ENCODE measurements around the gene CNKSR2.

Gene CNKSR2

GRCh38 chrX:21620234-21620633 lies 246.0 kb downstream of the CNKSR2 start:
- DNase-seq, result no peak

GRCh38 chrX:21623778-21624501 lies 249.7 kb downstream of the CNKSR2 start:
- DNase-seq, result no peak

GRCh38 chrX:21632027-21632426 lies 257.8 kb downstream of the CNKSR2 start:
- DNase-seq, result no peak

- no peak for DNase-seq
Observed at GRCh38 chrX:21638311-21638710, 264.1 kb downstream of the CNKSR2 start.

- DNase-seq, result no peak
Observed at GRCh38 chrX:21639775-21640174, 265.6 kb downstream of the CNKSR2 start.

GRCh38 chrX:21645431-21645830 lies 271.2 kb downstream of the CNKSR2 start:
- no peak for DNase-seq

GRCh38 chrX:21645886-21646285 lies 271.7 kb downstream of the CNKSR2 start:
- no peak for DNase-seq

DNA sequence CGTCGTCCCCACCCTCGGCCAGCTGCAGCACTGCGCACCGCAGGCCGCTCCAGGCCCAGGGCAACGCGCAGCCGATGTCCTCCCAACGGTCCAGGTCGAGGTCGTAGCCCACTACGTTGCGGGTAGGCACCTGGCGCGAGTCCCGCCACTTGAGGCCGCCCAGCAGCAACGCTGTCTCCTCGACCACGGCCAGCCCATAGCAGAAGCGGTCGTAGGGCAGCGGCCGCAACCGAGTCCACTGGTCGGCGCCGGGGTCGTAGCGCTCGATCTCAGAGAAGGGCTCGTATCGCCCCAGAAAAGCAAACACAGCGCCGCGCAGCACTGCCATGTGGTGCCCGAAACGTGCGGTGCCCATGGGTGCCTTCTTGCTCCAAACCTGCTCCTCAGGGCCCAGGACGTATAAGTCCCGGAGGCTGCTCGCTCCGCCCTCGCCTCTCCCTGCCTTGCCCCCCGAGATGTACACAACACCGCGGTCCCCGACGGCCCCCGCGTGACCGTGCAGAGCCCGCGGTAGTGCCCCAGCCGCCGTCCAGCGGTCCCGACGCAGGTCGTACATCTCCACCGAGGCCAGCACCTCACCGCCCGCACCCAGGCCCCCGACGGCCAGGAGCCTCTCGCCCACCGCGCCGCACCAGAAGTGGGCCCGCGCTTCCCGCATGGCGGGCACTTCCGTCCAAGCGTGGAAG lies 281.8 kb downstream of the CNKSR2 start:
- no peak for DNase-seq

DNA sequence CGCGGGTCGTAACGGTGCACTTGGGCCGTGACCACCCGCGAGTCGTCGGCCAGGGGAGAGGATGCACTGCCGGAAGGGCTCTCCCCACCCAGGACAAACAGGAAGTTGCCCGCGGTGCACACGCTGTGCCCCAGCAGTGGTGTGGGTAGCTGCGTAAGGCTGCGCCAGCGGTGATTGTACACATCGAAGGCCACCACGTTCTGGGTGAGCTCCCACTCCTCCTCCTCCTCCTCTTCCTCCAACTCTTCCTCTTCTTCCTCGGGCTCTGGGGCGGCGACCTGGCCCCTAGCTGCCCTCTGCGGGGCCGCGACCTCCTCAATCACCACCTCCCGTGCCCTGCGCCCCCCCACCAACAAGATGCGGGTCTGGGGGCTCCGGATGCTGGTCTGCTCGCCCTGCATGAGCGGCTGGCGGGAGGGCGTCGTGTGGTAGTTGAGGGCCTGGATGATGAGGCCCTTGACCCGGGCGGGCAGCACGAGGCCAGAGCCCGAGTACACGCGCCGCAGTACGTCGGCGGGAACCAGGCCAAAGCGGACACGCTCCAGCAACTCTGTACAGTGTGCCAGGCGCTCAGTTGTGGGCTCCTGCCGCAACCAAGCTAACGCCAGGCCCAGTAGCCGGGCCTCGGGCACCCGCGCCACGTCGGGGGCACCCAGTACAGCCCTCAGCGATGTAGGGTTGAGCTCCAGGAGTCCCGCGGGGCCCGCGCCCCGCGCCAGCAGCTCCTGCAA lies 282.5 kb downstream of the CNKSR2 start:
- no peak for DNase-seq

- no peak for DNase-seq
Observed at GRCh38 chrX:21657318-21658151, 283.3 kb downstream of the CNKSR2 start.

DNA sequence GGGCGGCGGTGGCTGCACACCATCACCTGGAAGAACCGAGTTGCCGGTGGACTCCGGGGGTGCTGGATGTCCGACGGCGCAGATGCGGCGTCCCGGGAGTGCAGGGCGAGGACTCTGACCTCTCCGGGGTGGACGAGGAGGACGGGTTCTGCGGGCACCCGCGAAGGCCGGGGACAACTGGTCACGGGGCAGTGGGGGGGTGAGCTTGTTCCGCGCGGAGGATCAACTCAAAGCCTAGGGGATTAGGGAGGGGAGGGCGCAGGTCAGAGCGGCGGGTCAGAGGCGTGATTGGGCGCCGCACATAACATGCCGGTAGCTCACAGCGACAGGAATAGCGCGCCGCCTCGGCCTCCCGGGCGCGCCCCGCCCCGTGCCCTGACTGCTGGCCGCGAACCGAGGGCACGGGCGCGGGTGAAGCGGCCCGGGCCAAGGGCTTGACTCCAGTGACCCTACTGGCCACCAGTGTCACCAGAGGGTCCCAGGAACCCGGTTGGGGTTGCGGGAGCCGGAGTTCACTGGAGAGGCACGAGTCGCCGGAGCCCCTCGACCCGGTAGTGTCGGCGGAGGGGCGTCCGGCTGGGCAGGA lies 284.0 kb downstream of the CNKSR2 start, which contains the start of gene KLHL34:
TSS of gene KLHL34 (minus strand) at position 179 of the 586 bp plus-strand sequence. CDS start 542 bp downstream, outside the sequence.
- DNase-seq, result no peak

GRCh38 chrX:21658746-21659145 lies 284.5 kb downstream of the CNKSR2 start:
- no peak for DNase-seq

GRCh38 chrX:21659320-21659719 lies 285.1 kb downstream of the CNKSR2 start:
- DNase-seq, result no peak

- DNase-seq, result no peak
Observed at GRCh38 chrX:21660156-21660555, 285.9 kb downstream of the CNKSR2 start.

- DNase-seq, result no peak
Observed at GRCh38 chrX:21661316-21661715, 287.1 kb downstream of the CNKSR2 start.

- no peak for DNase-seq
Observed at GRCh38 chrX:21662761-21663160, 288.5 kb downstream of the CNKSR2 start.

GRCh38 chrX:21666252-21666651 lies 292.0 kb downstream of the CNKSR2 start:
- no peak for DNase-seq

- DNase-seq, result no peak
Observed at GRCh38 chrX:21666679-21667078, 292.5 kb downstream of the CNKSR2 start.

GRCh38 chrX:21674430-21675186 lies 300.4 kb downstream of the CNKSR2 start:
- DNase-seq, result no peak

DNA sequence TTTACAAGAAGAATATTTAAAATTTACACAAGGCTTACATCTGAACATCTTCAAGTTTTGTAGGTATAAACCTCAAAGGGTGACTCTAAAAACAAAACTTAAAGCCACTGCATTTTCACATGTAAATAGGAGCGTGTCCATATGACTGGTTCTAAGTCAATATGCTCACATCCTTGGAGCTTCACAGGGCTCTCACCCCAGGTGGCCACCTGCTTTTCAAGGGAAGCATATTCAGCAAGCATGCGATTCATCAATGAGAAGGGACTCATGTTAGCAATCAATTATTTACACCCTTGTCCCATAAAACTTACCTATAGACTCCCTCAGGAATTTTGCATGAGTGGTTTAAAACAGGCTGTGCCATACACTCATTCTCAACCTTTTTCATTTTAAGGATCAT lies 301.7 kb downstream of the CNKSR2 start:
- no peak for DNase-seq

DNA sequence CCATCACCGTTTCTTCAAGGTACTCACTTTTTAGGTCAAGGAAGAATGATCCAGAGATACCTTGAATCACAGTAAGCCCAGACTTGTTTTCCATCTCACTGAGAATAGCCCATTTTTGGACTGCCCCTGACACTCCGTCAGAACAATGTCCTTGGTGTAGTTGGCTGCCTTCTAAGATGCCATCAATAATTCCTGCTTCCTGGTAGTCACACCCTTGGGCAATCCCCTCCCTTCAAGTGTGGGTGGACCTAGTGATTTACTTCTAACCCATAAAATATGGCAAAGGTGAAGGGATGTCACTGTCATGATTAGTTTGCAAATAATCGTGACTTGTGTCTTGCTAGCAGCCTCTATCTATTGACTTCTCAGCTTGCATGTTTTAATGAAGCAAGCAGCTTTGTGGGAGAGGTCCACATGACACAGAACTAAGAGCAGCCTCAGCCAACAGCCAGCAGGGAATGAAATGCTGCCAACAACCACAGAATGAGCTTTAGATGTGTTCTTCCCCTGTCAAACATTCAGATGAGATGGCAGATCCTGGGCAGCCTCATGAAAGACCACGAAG lies 303.9 kb downstream of the CNKSR2 start:
- no peak for DNase-seq
